Measurements from ENCODE around the gene ANKRD10. TPM values are rescaled to one million over a fixed set of nuclear protein-coding genes. Genes with fewer than 3 reads are reported as not detected.

The ANKRD10 gene
- total RNA-seq, 6 experiments from 2014 or later: 40.4 to 56.2 (median 44.3) TPM

GRCh38 chr13:110866491-110867170, 48.2 kb downstream of the ANKRD10 start:
- TF ChIP-seq POLR2A (IDR thresholded peaks at IDR 0.05) (no peak), CTCF (IDR thresholded peaks at IDR 0.05) (no peak)
- no peak overlapping the region for H3K4me3 ChIP-seq
- H3K4me1 ChIP-seq: no peaks in the 10 kb centered on the region
- DNase-seq: no peak
- no peak overlapping the region for H3K27ac ChIP-seq
- H3K36me3 ChIP-seq: no peaks in the 10 kb centered on the region
- intact Hi-C loops (cut with DNase I): no loop called here
- no peaks in the 10 kb centered on the region for H3K27me3 ChIP-seq
- no peak for ATAC-seq
- WGBS (ENCODE audit: insufficient coverage, low coverage, low lambda C conversion rate, missing lambda C conversion rate): 56% methylated on average over 7 of the region's 11 CpGs
- no peaks in the 10 kb centered on the region for H3K9me3 ChIP-seq

GRCh38 chr13:110863685-110864084, 51.2 kb downstream of the ANKRD10 start:
- WGBS (ENCODE audit: insufficient coverage, low coverage, low lambda C conversion rate, missing lambda C conversion rate): 84% methylated on average over 2 of the region's 6 CpGs
- Histone ChIP-seq H3K27ac (no peak overlapping the region), H3K36me3 (no peaks in the 10 kb centered on the region), H3K4me3 (no peak overlapping the region), H3K27me3 (no peaks in the 10 kb centered on the region), H3K4me1 (no peaks in the 10 kb centered on the region), H3K9me3 (no peaks in the 10 kb centered on the region)
- TF ChIP-seq POLR2A (IDR thresholded peaks at IDR 0.05): no peak
- TF ChIP-seq CTCF (IDR thresholded peaks at IDR 0.05): no peak
- no peak for ATAC-seq
- intact Hi-C loops (cut with DNase I): no loop called here
- DNase-seq: no peak

GRCh38 chr13:110860983-110861382, 53.9 kb downstream of the ANKRD10 start:
- intact Hi-C loops (cut with DNase I): no loop called here
- TF ChIP-seq CTCF (IDR thresholded peaks at IDR 0.05) (no peak), POLR2A (IDR thresholded peaks at IDR 0.05) (no peak)
- Histone ChIP-seq H3K4me3 (no peak overlapping the region), H3K27me3 (no peaks in the 10 kb centered on the region), H3K27ac (no peak overlapping the region), H3K9me3 (no peaks in the 10 kb centered on the region), H3K4me1 (no peaks in the 10 kb centered on the region), H3K36me3 (no peaks in the 10 kb centered on the region)
- no peak for DNase-seq
- no peak for ATAC-seq

- 63% methylated on average over 2 of the region's 3 CpGs for WGBS (ENCODE audit: insufficient coverage, low coverage, low lambda C conversion rate, missing lambda C conversion rate)
- ATAC-seq (no peak), DNase-seq (no peak)
- Histone ChIP-seq H3K4me1 (no peaks in the 10 kb centered on the region), H3K9me3 (no peaks in the 10 kb centered on the region), H3K36me3 (no peaks in the 10 kb centered on the region), H3K27ac (no peak overlapping the region), H3K27me3 (no peaks in the 10 kb centered on the region), H3K4me3 (no peak overlapping the region)
- intact Hi-C loops (cut with DNase I): no loop called here
- no peak for TF ChIP-seq CTCF (IDR thresholded peaks at IDR 0.05)
These were observed 57.7 kb downstream of the ANKRD10 start for GRCh38 chr13:110856942-110857835.
